BLaER1 (cell line): Measurements from ENCODE around the gene DLG2.

Experiments
- H3K27ac ChIP-seq: shearing (Covaris generic); formaldehyde crosslinking; 2 replicates; pipeline ENCODE4 v1.8.1; 2022
- H3K27me3 ChIP-seq: shearing (Covaris generic); formaldehyde crosslinking; 2 replicates; pipeline ENCODE4 v1.8.1; 2022
- H3K36me3 ChIP-seq: shearing (Covaris generic); formaldehyde crosslinking; 2 replicates; pipeline ENCODE4 v1.8.1; 2022
- H3K4me1 ChIP-seq: shearing (Covaris generic); formaldehyde crosslinking; 2 replicates; pipeline ENCODE4 v1.8.1; 2022
- H3K4me2 ChIP-seq: shearing (Covaris generic); formaldehyde crosslinking; 2 replicates; pipeline ENCODE4 v1.8.1; 2022
- H3K4me3 ChIP-seq: shearing (Covaris generic); formaldehyde crosslinking; 2 replicates; pipeline ENCODE4 v1.8.1; 2022
- H3K9ac ChIP-seq: shearing (Covaris generic); formaldehyde crosslinking; 2 replicates; pipeline ENCODE4 v1.8.1; 2022
- H3K9me3 ChIP-seq: shearing (Covaris generic); formaldehyde crosslinking; 2 replicates; pipeline ENCODE4 v1.8.1; 2022
- H4K20me1 ChIP-seq: shearing (Covaris generic); formaldehyde crosslinking; 2 replicates; pipeline ENCODE4 v1.8.1; 2022
- Cebpa-rat ChIP-seq: shearing (Covaris generic); IDR thresholded peaks from 2 replicates; pipeline ENCODE4 v1.8.1; 2022

Gene DLG2

DNA sequence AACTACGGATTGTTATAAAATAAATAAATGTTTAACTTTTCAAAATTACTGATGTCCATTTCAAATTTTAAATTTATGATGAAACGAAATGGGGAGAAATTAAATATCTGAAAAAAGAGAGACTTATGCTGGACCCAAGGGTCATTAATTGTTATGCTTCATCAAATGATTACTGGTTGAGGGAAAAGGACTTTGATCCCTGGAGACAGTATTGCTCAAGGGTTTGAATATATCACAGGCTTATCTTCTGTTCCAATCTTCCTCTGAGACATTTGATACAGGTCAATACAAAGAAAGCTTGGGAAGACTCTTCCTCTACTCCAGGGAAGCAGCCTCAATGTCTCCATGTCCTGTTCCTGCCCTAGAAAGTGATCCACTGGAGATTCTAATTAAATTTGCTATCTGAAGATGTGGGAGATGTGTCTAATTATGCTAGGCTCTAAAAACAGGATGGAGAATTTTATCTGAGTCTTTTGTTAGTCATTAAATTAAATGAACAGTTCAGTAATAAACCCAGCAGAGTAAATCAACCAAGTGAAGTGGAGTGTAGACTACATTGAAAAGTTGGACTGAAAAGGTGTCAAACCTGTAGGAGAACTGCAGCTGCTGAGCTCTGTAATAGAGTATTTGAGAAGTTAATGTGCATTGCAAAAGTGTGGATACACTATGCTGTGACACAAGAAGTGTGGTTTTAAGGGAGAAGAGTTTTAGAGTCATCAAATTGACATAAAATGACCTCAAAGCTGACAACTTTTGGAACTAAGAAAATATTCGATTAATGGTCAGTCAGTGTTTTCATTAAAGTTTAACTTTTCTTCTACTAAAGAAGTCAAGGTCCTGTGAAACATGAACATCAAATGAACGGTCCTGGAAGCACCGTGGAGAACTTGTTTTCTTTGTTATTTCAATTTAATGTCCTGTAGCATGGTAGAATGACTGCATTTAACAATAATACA is 1717.3 kb downstream of the DLG2 start:
- no peak for TF ChIP-seq Cebpa-rat
- H3K36me3 ChIP-seq = no peaks in the 10 kb centered on the region
- no peaks in the 10 kb centered on the region for H4K20me1 ChIP-seq
- H3K27ac ChIP-seq = no peak overlapping the region
- H3K9ac ChIP-seq = no peak overlapping the region
- H3K9me3 ChIP-seq = no peaks in the 10 kb centered on the region
- no peaks in the 10 kb centered on the region for H3K4me1 ChIP-seq
- no peaks in the 10 kb centered on the region for H3K27me3 ChIP-seq
- no peak overlapping the region for H3K4me3 ChIP-seq
- H3K4me2 ChIP-seq = no peak overlapping the region

DNA sequence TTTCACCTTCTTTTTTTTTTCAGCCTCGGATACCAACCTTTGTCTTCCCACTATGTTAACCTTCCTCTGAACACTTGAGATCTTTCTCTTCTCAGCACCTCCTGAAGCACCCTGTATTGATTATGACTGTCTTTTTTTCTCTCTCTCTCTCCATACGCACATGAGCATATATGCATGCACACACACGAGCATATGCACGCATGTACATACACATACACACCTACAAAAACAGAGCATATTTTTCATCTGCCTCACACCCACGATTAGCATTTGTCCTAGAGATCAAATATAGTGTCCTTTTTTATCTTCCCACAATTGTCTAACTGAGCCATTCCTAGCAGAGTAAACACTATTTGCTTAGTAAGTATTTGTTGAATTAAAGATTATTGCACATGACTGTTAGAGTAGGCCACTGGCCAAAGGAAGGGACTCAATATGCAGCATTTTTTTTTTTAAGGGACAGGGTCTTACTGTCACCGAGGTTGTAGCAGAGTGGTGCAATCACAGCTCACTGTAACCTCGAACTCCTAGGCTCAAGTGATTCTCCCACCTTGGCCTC is 1718.8 kb downstream of the DLG2 start:
- no peak overlapping the region for H3K27ac ChIP-seq
- H3K27me3 ChIP-seq = no peaks in the 10 kb centered on the region
- no peaks in the 10 kb centered on the region for H3K36me3 ChIP-seq
- H3K4me1 ChIP-seq = no peaks in the 10 kb centered on the region
- no peaks in the 10 kb centered on the region for H3K9me3 ChIP-seq
- no peak for TF ChIP-seq Cebpa-rat
- no peak overlapping the region for H3K4me2 ChIP-seq
- H3K9ac ChIP-seq = no peak overlapping the region
- no peaks in the 10 kb centered on the region for H4K20me1 ChIP-seq
- no peak overlapping the region for H3K4me3 ChIP-seq

DNA sequence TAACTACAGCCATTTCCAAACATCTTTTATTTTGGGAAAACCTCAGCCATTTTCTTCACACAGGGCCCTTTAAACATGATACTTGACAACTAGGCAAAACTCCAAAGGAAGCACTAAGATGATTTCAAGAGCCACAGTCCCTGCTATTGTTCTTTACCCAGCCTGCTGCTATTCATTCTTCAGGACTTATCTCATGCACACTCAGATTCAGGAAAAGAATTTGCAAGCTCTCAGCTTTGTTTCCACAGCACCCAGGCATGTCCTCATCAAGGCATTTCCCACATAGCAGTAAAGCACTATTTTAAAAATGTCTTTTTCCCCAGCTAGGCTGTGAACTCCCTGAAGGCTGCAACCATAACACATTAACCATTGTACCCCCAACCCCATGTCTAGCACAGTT is 1731.6 kb downstream of the DLG2 start:
- no peak overlapping the region for H3K4me3 ChIP-seq
- no peak overlapping the region for H3K27ac ChIP-seq
- H3K36me3 ChIP-seq = no peaks in the 10 kb centered on the region
- no peak for TF ChIP-seq Cebpa-rat
- H3K4me2 ChIP-seq = no peak overlapping the region
- H4K20me1 ChIP-seq = no peaks in the 10 kb centered on the region
- no peaks in the 10 kb centered on the region for H3K4me1 ChIP-seq
- no peak overlapping the region for H3K9ac ChIP-seq
- no peaks in the 10 kb centered on the region for H3K27me3 ChIP-seq
- H3K9me3 ChIP-seq = no peaks in the 10 kb centered on the region

DNA sequence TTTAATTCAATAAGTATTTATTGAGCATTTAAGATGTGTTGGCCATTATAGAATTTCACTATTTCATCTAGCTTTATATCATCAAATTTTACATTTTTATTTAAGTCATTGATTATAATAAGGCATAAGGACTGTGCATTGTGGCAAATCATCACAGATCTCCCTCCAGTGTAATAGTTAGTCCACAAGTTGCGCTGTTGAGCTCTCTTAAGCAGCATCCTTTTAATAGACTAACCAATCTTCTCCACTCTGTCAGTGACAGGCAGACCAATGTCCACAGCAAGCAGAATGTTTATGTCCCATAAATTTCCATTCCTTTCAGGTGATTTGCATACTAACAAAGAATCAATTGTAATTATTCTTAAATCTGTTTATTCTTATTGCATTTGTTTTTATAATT is 1745.7 kb downstream of the DLG2 start:
- Histone ChIP-seq H3K36me3 (no peaks in the 10 kb centered on the region), H3K27ac (no peak overlapping the region), H4K20me1 (no peaks in the 10 kb centered on the region), H3K9ac (no peak overlapping the region), H3K27me3 (no peaks in the 10 kb centered on the region), H3K4me3 (no peak overlapping the region), H3K4me2 (no peak overlapping the region), H3K4me1 (no peaks in the 10 kb centered on the region), H3K9me3 (no peaks in the 10 kb centered on the region)
- no peak for TF ChIP-seq Cebpa-rat

DNA sequence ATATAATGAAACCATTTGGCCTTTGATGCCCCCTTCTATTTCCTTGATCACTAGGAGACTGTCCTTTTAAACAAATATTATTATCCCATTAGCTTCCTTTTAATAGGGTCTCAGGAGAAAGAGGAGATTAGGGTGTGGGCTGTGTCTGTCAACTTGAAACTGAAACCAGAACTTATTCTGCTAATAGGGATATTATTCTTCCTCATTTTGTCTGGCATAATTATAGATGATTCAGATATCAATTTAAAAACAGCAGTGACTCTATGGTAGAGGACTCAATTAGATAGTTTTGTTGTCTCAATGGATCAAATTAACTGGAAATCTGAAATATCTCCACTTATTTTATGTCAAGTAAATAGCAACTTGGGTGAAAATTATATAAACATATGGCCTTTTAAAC is 1756.1 kb downstream of the DLG2 start:
- TF ChIP-seq Cebpa-rat = no peak
- Histone ChIP-seq H3K27ac (no peak overlapping the region), H3K27me3 (no peaks in the 10 kb centered on the region), H3K9ac (no peak overlapping the region), H3K4me1 (no peaks in the 10 kb centered on the region), H3K4me3 (no peak overlapping the region), H3K9me3 (no peaks in the 10 kb centered on the region), H3K4me2 (no peak overlapping the region), H3K36me3 (no peaks in the 10 kb centered on the region), H4K20me1 (no peaks in the 10 kb centered on the region)

DNA sequence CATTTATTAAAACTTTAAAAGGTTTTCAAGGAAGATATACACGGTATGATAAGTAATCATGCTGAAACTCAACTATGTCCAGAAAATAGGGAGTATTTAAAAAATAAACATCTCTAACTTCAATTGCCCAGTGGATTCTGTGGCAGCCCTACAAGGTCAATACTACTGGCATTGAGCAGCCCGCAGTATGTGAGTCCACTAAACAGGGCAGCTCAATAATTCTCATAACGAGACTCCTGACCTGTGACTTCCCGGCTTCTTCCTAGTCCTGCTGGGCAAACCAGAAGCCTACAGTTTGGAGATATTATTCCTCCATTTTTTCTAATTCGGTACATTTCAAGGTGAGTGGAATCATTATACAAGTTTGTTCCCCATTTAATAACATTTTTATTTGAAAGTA is 1760.5 kb downstream of the DLG2 start:
- Histone ChIP-seq H3K9ac (no peak overlapping the region), H3K36me3 (no peaks in the 10 kb centered on the region), H3K4me3 (no peak overlapping the region), H3K4me1 (no peaks in the 10 kb centered on the region), H3K4me2 (no peak overlapping the region), H4K20me1 (no peaks in the 10 kb centered on the region), H3K27ac (no peak overlapping the region), H3K27me3 (no peaks in the 10 kb centered on the region), H3K9me3 (no peaks in the 10 kb centered on the region)
- TF ChIP-seq Cebpa-rat = no peak

DNA sequence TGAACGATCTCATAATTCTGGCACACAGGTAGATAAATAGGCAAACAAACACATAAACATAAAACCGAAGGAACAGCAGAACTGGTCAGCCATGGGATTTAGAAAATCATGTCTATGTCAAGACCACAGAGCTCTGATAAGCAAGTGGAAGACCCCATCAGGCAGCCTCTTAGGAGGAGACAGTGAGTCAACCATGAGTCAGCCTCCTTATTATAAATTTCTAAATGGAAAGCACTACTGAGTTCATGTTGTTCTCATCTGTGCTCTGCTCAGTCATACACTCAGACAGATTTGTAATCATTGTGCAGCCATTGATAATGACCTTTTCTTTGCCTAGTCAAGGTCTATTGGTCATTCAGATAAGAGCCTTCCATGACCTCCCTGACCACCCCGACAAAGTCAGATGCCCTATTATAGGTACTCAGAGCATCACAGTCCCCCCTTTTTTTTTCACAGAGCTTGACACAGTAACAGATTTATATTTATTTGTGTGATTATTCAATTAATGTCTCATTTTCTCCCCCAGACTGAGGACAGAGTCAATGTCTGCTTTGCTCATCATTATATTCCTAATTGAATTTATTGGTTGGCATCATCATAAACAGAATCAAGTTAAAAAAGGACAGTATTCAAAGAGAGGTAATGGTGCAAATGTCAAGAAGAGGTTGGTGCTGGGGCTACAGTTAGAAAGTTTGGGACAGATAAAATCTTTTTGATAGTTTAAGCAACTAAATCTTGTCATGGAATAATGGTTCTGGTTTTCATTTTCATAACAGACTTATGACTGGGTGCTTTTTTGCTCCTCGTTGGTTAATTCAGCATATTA is 1761.3 kb downstream of the DLG2 start:
- no peak for TF ChIP-seq Cebpa-rat
- no peaks in the 10 kb centered on the region for H3K4me1 ChIP-seq
- no peak overlapping the region for H3K4me2 ChIP-seq
- H3K9me3 ChIP-seq = no peaks in the 10 kb centered on the region
- no peak overlapping the region for H3K27ac ChIP-seq
- no peaks in the 10 kb centered on the region for H3K36me3 ChIP-seq
- H3K9ac ChIP-seq = no peak overlapping the region
- no peaks in the 10 kb centered on the region for H3K27me3 ChIP-seq
- no peaks in the 10 kb centered on the region for H4K20me1 ChIP-seq
- H3K4me3 ChIP-seq = no peak overlapping the region

DNA sequence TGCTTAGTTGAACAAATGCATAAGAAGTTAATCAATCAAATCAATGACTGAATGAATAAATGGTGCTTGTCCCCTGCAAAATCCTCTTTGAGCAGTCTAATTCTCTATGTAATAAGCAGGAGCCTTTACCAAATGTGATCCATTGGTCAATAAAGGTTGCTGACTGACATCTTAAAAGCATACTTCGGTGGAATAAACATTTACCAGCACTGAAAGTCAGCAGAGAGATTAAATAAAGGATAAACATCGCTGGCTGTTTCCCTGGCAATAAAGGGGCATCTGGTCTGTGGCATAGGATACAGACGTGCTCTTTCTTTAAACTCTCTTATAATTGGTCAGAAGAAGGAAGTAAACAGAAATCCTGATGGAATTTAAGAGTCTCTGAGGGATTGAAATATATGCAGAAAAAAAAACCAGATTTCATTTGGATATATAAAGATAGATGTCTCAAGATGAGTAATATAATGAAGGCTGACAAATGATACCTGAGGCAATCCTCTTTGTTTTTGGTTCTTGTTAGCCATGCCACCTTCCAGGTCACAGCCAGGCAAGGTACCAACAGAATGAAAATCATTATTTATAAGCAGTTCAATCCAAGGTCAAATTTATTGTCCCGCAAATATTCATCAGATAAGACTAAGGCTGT is 1762.6 kb downstream of the DLG2 start:
- H3K4me2 ChIP-seq = no peak overlapping the region
- H3K27me3 ChIP-seq = no peaks in the 10 kb centered on the region
- no peak overlapping the region for H3K27ac ChIP-seq
- H3K36me3 ChIP-seq = no peaks in the 10 kb centered on the region
- no peak overlapping the region for H3K4me3 ChIP-seq
- H4K20me1 ChIP-seq = no peaks in the 10 kb centered on the region
- H3K9ac ChIP-seq = no peak overlapping the region
- no peaks in the 10 kb centered on the region for H3K9me3 ChIP-seq
- TF ChIP-seq Cebpa-rat = no peak
- no peaks in the 10 kb centered on the region for H3K4me1 ChIP-seq

DNA sequence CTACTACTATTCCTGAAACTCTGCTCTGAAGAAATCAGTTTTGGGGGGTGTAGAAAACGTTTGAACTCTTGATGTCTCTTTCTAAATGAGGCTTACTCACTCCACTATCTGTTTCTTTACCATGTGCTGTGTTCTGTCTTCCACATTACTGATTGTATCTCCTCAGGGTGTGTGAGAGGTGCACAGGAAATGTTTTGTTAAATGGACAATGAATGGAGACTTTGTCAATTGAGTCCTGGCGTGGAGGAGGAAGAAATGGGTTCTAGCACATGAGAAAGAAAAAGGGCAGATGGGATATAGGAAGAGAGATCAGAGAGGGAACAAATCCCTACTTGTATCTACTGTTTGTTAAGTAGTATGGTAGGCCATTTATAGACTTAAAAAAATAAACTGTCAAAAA is 1763.9 kb downstream of the DLG2 start:
- Histone ChIP-seq H3K4me1 (no peaks in the 10 kb centered on the region), H3K4me3 (no peak overlapping the region), H3K9me3 (no peaks in the 10 kb centered on the region), H3K9ac (no peak overlapping the region), H3K27me3 (no peaks in the 10 kb centered on the region), H3K4me2 (no peak overlapping the region), H4K20me1 (no peaks in the 10 kb centered on the region), H3K36me3 (no peaks in the 10 kb centered on the region), H3K27ac (no peak overlapping the region)
- TF ChIP-seq Cebpa-rat = no peak
